Adrenal gland (tissue), 12 donors: ENCODE data around the gene FBLN1. TPM values are rescaled to one million over a fixed set of nuclear protein-coding genes. Genes with fewer than 3 reads are reported as not detected.
"Not testable (repeated sequence)": the region's sequence is repeated elsewhere in the genome, so short reads cannot be mapped to it uniquely, and the experiment has no call there.

Experiments
- DNase-seq, 7 donors: peaks; one replicate each; pipeline ENCODE4 v3.0.0-alpha.2; 2019 to 2020
- H3K27ac ChIP-seq, 5 donors: fragments of 200-600 bp; sonication (generic) in 4 of 5; 1 replicate in 3 of 5; 2 replicates in 2 of 5; pipeline versions ENCODE4 v1.5.1 to v1.8.0; 2016 to 2020; ENCODE audit warnings: mild to moderate bottlenecking in 1 of 5
- H3K27me3 ChIP-seq: fragments of 200-600 bp; 2 replicates; pipeline ENCODE4 v1.8.0; 2021
- H3K36me3 ChIP-seq, 2 donors: fragments of 200-600 bp; replicated peaks in 1 of 2; 1 replicate in 1 of 2; 2 replicates in 1 of 2; pipeline versions ENCODE4 v1.5.1 to v1.8.0; 2018 to 2022
- H3K4me1 ChIP-seq, 2 donors: fragments of 200-600 bp; replicated peaks in 1 of 2; 1 replicate in 1 of 2; 2 replicates in 1 of 2; pipeline versions ENCODE4 v1.5.1 to v1.8.0; 2018 to 2021
- H3K4me3 ChIP-seq, 4 donors: fragments of 200-600 bp; sonication (generic) in 3 of 4; one replicate each; pipeline ENCODE4 v1.5.1; 2016 to 2018
- H3K9me3 ChIP-seq, 3 donors: fragments of 200-600 bp; sonication (generic) in 1 of 3; replicated peaks in 1 of 3; 1 replicate in 2 of 3; 2 replicates in 1 of 3; pipeline versions ENCODE4 v1.5.1 to v1.8.0; 2016 to 2021
- CTCF ChIP-seq, 6 experiments: fragments of 450-650 bp in 4 of 6; fragments of 200-600 bp in 2 of 6; sonication (generic) in 1 of 6; IDR thresholded peaks; 1 replicate in 5 of 6; 2 replicates in 1 of 6; pipeline versions ENCODE4 v1.5.1 to v1.8.0; 2016 to 2021; ENCODE audit warnings: antibody characterized with exemption in 6 of 6, mild to moderate bottlenecking in 2 of 6, moderate library complexity in 1 of 6
- POLR2A ChIP-seq, 2 donors: fragments of 450-650 bp; IDR thresholded peaks; one replicate each; pipeline ENCODE4 v1.6.1; 2017; ENCODE audit warnings: antibody characterized with exemption in 2 of 2, mild to moderate bottlenecking in 2 of 2, moderate library complexity in 1 of 2
- WGBS, 4 donors: extraction: QIAGEN DNeasy Blood & Tissue Kit in 2 of 4; methylation state at CpG; one replicate each; pipeline versions ENCODE4 v1.1.5 to v1.1.7; 2013 to 2017; 5-methylcytosine and 5-hydroxymethylcytosine counted together
- intact Hi-C, 2 donors: fragments of 100-400 bp; cut with DNase I; formaldehyde crosslinking; loops; one replicate each; pipeline versions ENCODE4 v1.14.1 to v1.15.0; 2022 to 2023
- polyA plus RNA-seq, 3 donors: library from polyadenylated mRNA; stranded (reverse); fragments of 200-250 nt in 2 of 3; fragments of 350-450 nt in 1 of 3; fragmentation: Illumina TruSeq in 1 of 3; extraction: RNeasy Lipid Tissue Mini Kit (QIAGEN cat#74804) in 1 of 3; gene quantifications; one replicate each; pipeline ENCODE4 v1.2.3, GENCODE V29; 2013 to 2014
- total RNA-seq, 9 donors: library from RNA; depleted of rRNA in 4 of 9; stranded (reverse); fragments of >200 nt in 4 of 9; fragments of 120-200 nt in 1 of 9; fragmentation: NEBNext Ultra II Directional in 1 of 9; extraction: Animal tissue kit (Norgen Biotek cat#: 25700) in 1 of 9; gene quantifications; one replicate each; pipeline versions ENCODE4 v1.1.0 to v1.2.4, GENCODE V29; 2013 to 2023
- donor health status: healthy with polysubstance abuse.
- donor health status: Bipolar disorder and iron deficiency.
- donor health status: DM: yes; HTN: yes; CAD: no.
- donor health status: DM: no; HTN: no; CAD: no.
- donor health status: DM: no; HTN: no; CAD: no.
- donor health status: DM: yes; HTN: yes; CAD: no.

Gene FBLN1
- total and polyA plus RNA-seq, 12 donors: 13.0 to 387 (median 148) TPM

- Histone ChIP-seq H3K36me3 (no peaks in the 10 kb centered on the region), H3K4me3 (no peak overlapping the region), H3K27me3 (no peaks in the 10 kb centered on the region), H3K9me3 (no peaks in the 10 kb centered on the region), H3K27ac (no peak overlapping the region), H3K4me1 (no peaks in the 10 kb centered on the region)
- 68 to 92% (median 87%) methylated on average over 3 of the region's 3 CpGs for WGBS, 4 donors
- TF ChIP-seq POLR2A (IDR thresholded peaks at IDR 0.05) (no peak), CTCF (IDR thresholded peaks at IDR 0.05) (no peak)
- intact Hi-C loops: no loop called here
- no peak for DNase-seq
Observed at GRCh38 chr22:45620706-45621105, 118.0 kb downstream of the FBLN1 start.

- WGBS, 4 donors: 88 to 96% (median 91%) methylated on average over 5 to 11 of the region's 11 CpGs
- no peaks in the 10 kb centered on the region for H3K36me3 ChIP-seq
- no peak overlapping the region for H3K27ac ChIP-seq
- H3K27me3 ChIP-seq: no peaks in the 10 kb centered on the region
- TF ChIP-seq POLR2A (IDR thresholded peaks at IDR 0.05) (no peak), CTCF (IDR thresholded peaks at IDR 0.05) (no peak)
- no peak for DNase-seq
- no peaks in the 10 kb centered on the region for H3K9me3 ChIP-seq
- no peaks in the 10 kb centered on the region for H3K4me1 ChIP-seq
- intact Hi-C loops: no loop called here
- no peak overlapping the region for H3K4me3 ChIP-seq
Observed at GRCh38 chr22:45621836-45622600, 119.3 kb downstream of the FBLN1 start.

- H3K36me3 ChIP-seq, H3K27me3 ChIP-seq, H3K4me3 ChIP-seq, DNase-seq, H3K4me1 ChIP-seq, H3K27ac ChIP-seq, intact Hi-C loops, H3K9me3 ChIP-seq: not testable (repeated sequence)
- WGBS, 4 donors: 76 to 85% (median 78%) methylated on average over 3 of the region's 3 CpGs
Observed at GRCh38 chr22:45623464-45624145, 120.9 kb downstream of the FBLN1 start.

- Histone ChIP-seq H3K4me1 (no peaks in the 10 kb centered on the region), H3K27me3 (no peaks in the 10 kb centered on the region), H3K9me3 (no peaks in the 10 kb centered on the region), H3K27ac (no peak overlapping the region), H3K4me3 (no peak overlapping the region), H3K36me3 (no peaks in the 10 kb centered on the region)
- WGBS, 4 donors: 70 to 81% (median 77%) methylated on average over 19 to 22 of the region's 22 CpGs
- no peak for DNase-seq
- TF ChIP-seq CTCF (IDR thresholded peaks at IDR 0.05) (no peak), POLR2A (IDR thresholded peaks at IDR 0.05) (no peak)
- intact Hi-C loops: no loop called here
Observed at GRCh38 chr22:45626198-45626651, 123.5 kb downstream of the FBLN1 start.
